A673 (cell line): Measurements from ENCODE around the gene VHLL.

ENCODE experiments used
- CTCF ChIP-seq: fragments of 300-800, 200-600 bp; sonication (generic); conservative IDR thresholded peaks from 2 replicates; pipeline ENCODE4 v1.5.1; 2017; ENCODE audit warnings: low read depth, mild to moderate bottlenecking, antibody characterized with exemption, low read length, moderate library complexity, mixed read lengths
- EZH2 ChIP-seq: fragments of 200-600 bp; sonication (generic); IDR thresholded peaks from 2 replicates; pipeline ENCODE4 v1.6.1; 2017; ENCODE audit warnings: borderline replicate concordance, low read depth, mild to moderate bottlenecking, mixed read lengths, antibody characterized with exemption, low read length; ENCODE audit not compliant: poor library complexity, severe bottlenecking

- TF ChIP-seq CTCF (no peak), EZH2 (no peak)
Measured at GRCh38 chr1:156308078-156308477, 9.0 kb upstream of the VHLL start.
